ENCODE results near the gene NOL9. TPM values are rescaled to one million over a fixed set of nuclear protein-coding genes. Genes with fewer than 3 reads are reported as not detected.

NOL9 gene
- total and polyA plus RNA-seq, 10 of the 15 experiments (the other 5 are each of a cell fraction or from before 2014, with no cell fraction given), result 3.9 to 35.9 (median 23.0) TPM

GRCh38 chr1:6519935-6520671 lies 34.2 kb downstream of the NOL9 start:
- FAIRE-seq (no peak), ATAC-seq (peak; percentile 18; the same call in 1 of the 3 replicates), DNase-seq (ENCODE audit: low read depth, low spot score) (no peak)
- in situ Hi-C loops (cut with MboI), result no loop called here
- Histone ChIP-seq H3K4me1 (ENCODE audit: control insufficient read depth, insufficient read depth, low read length) (no peaks in the 10 kb centered on the region), H3K27me3 (replicated peaks in 1 of 2; ENCODE audit: control insufficient read depth in 2 of 2, insufficient read depth in 2 of 2, low read length in 1 of 2) (no peaks in the 10 kb centered on the region), H3K4me3 (no peak overlapping the region), H3K9me3 (replicated peaks; ENCODE audit: control insufficient read depth, insufficient read depth, low read length) (no peaks in the 10 kb centered on the region), H3K27ac (ENCODE audit: control insufficient read depth, insufficient read depth) (no peak overlapping the region), H3K79me2 (ENCODE audit: control insufficient read depth, insufficient read depth, low read length) (no peaks in the 10 kb centered on the region), H3K4me2 (ENCODE audit: control insufficient read depth, insufficient read depth) (no peak overlapping the region), H3K9ac (ENCODE audit: control insufficient read depth, insufficient read depth, low read length) (no peak overlapping the region), H4K20me1 (ENCODE audit: control insufficient read depth, insufficient read depth) (no peaks in the 10 kb centered on the region), H3K36me3 (ENCODE audit: control insufficient read depth in 2 of 2, insufficient read depth in 2 of 2, low read length in 1 of 2) (peaks cover under 1 to 2% of the 10 kb centered on the region in 2 experiments; a peak in 3 of 4 replicates), H2AFZ (ENCODE audit: control insufficient read depth, low read depth, low read length) (no peak overlapping the region)
- RAD21 ChIA-PET (ENCODE audit: unreplicated experiment), result interaction anchor here (0.9 kb wide), 1 partner anchor 13 kb away, joined by 4 read pairs; no protein-coding TSS in a partner anchor
- SMC1A ChIA-PET (ENCODE audit: uncharacterized antibody, unreplicated experiment), result no interaction called here
- no peak for TF ChIP-seq STAT1 (conservative IDR thresholded peaks at IDR 0.05)
- no peak for TF ChIP-seq REST (IDR thresholded peaks at IDR 0.05; ENCODE audit: low read depth, low read length)
- no peak for TF ChIP-seq E2F4 (IDR thresholded peaks at IDR 0.05; ENCODE audit: low read depth, low read length)
- POLR2A ChIA-PET, result no interaction called here
- BruUV-seq (replicated peaks), result no TSS peak
- CTCF ChIA-PET, result interaction anchor here (0.6 to 1.6 kb wide), 2 partner anchors 34 to 462 kb away, joined by 4 to 7 read pairs; no protein-coding TSS in a partner anchor
- 88% methylated on average over 13 of the region's 13 CpGs for WGBS (ENCODE audit: insufficient coverage, insufficient replicate concordance, low lambda C conversion rate, missing lambda C conversion rate)
- intact Hi-C loops (cut with micrococcal nuclease; ENCODE audit: unreplicated experiment), result no loop called here
